H1 (cell line): ENCODE measurements around the gene NAV2. TPM values are rescaled to one million over a fixed set of nuclear protein-coding genes. Genes with fewer than 3 reads are reported as not detected.

ENCODE experiments used
- BACH1 ChIP-seq: IDR thresholded peaks from 2 replicates; pipeline ENCODE4 v1.6.1; 2012; ENCODE audit warnings: low read length, improper control_type of control experiment
- CBX8 ChIP-seq: fragments of 300-800, 300-1000 bp; sonication (generic); IDR thresholded peaks from 2 replicates; pipeline ENCODE4 v1.7.1; 2016; ENCODE audit warnings: low read depth, low read length, borderline replicate concordance
- EGR1 ChIP-seq: IDR thresholded peaks from 2 replicates; pipeline ENCODE4 v1.6.1; 2011; ENCODE audit warnings: low read depth, low read length, borderline replicate concordance
- JUN ChIP-seq: IDR thresholded peaks from 2 replicates; pipeline ENCODE4 v1.6.1; 2011; ENCODE audit warnings: low read depth, mild to moderate bottlenecking, improper control_type of control experiment, low read length
- POLR2A ChIP-seq, 2 experiments: IDR thresholded peaks; 1 replicate in 1 of 2; 2 replicates in 1 of 2; pipeline ENCODE4 v1.6.1; 2011; ENCODE audit warnings: low read depth in 2 of 2, low read length in 2 of 2, mild to moderate bottlenecking in 2 of 2; ENCODE audit errors: control extremely low read depth in 1 of 2
- SRF ChIP-seq: IDR thresholded peaks from 2 replicates; pipeline ENCODE4 v1.6.1; 2011; ENCODE audit warnings: mild to moderate bottlenecking, low read depth, low read length, moderate library complexity
- polyA plus RNA-seq, 7 experiments: library from polyadenylated mRNA; depleted of rRNA in 3 of 7; stranded (reverse) in 5 of 7; unstranded in 2 of 7; fragments of >200 nt in 5 of 7; fragments of 200-250 nt in 2 of 7; gene quantifications; 1 replicate in 5 of 7; 2 replicates in 1 of 7; 4 replicates in 1 of 7; pipeline versions ENCODE4 v1.2.1 to v1.2.3, GENCODE V29; 2011 to 2013; ENCODE audit warnings: missing spikeins in 2 of 7, mixed read lengths in 2 of 7
- total RNA-seq: library from RNA; stranded (reverse); fragmentation: NEBNext Ultra II Directional; extraction: Animal tissue kit (Norgen Biotek cat#: 25700); gene quantifications from 2 replicates; pipeline ENCODE4 v1.2.1, GENCODE V29; 2021
- TF ChIP-seq, protein P1 (sequence below): IDR thresholded peaks from 2 replicates; pipeline ENCODE4 v1.6.1; 2011; ENCODE audit warnings: low read length, improper control_type of control experiment

The NAV2 gene
- total and polyA plus RNA-seq, 2 of the 8 experiments (the other 6 are each of a cell fraction or from before 2014, with no cell fraction given) = 35.6 to 73.6 TPM

DNA sequence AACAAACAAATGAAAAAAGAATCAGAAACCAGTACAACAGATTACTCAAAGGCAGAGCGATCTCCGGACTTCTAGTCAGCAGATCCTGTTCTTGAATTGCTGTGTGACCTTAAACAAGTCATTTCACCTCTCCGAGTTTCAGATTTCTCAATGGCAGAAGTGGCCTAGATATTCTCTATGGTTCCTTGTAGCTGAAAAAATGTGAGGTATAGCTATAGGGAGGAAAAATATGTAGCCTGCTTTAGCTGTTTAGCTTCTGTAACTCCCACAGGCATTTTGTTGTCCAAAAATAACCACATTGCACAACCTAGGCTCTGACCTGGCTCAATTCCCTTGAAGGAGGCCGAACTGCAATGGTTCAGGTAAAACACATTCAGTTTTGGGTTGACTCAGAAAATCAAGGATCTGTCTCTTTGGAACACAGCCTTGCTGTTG is 347.0 kb downstream of the NAV2 start (continued):
- TF ChIP-seq SRF (no peak), POLR2A (IDR thresholded peaks at IDR 0.05; ENCODE audit: control extremely low read depth in 1 of 2, low read depth in 2 of 2, low read length in 2 of 2) (no peak), BACH1 (no peak), CBX8 (no peak), EGR1 (no peak), JUN (no peak)
- TF ChIP-seq, protein P1, sequence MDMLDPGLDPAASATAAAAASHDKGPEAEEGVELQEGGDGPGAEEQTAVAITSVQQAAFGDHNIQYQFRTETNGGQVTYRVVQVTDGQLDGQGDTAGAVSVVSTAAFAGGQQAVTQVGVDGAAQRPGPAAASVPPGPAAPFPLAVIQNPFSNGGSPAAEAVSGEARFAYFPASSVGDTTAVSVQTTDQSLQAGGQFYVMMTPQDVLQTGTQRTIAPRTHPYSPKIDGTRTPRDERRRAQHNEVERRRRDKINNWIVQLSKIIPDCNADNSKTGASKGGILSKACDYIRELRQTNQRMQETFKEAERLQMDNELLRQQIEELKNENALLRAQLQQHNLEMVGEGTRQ = no peak
